ENCODE data around the gene CAPN12. TPM values are rescaled to one million over a fixed set of nuclear protein-coding genes. Genes with fewer than 3 reads are reported as not detected.

Gene CAPN12
- total and polyA plus RNA-seq, 4 donors: 2.0 to 17.8 (median 6.0) TPM

DNA sequence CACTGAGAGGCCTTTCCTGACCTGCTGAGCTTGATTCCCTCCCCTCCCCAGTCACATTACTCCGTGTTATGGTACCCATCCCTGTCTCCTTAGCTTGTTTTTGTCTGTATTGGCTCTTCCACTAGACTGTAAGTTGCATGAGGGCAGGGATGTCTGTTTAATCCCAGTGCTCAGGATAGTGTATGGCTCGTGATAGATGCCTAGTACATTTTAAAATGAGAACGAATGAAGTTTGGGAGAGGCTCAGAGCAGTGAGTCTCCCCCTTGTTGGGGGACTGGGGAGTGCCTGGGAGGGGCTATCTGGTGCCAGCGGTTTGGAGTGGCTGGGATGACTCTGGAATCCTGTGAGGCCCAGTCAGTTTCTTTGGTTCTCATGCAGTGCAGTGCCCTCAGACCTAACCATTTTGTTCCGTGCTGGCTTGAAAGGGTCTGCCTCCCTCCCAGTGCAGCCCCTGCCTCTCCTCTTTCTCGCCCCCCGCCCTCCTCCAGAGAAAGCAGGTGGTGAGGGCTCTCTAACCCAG lies 61.3 kb downstream of the CAPN12 start:
- DNase-seq (no peak), ATAC-seq (ENCODE audit: insufficient read depth, low FRiP score) (no peak)
- no peaks in the 10 kb centered on the region for H3K9me3 ChIP-seq (ENCODE audit: control insufficient read depth in 4 of 4, insufficient read depth in 3 of 4, low read length in 3 of 4)
- no peak overlapping the region for H3K4me3 ChIP-seq
- no peaks in the 10 kb centered on the region for H3K27me3 ChIP-seq (ENCODE audit: control insufficient read depth in 3 of 3, insufficient read depth in 3 of 3, low read length in 2 of 3)
- H3K36me3 ChIP-seq (ENCODE audit: control insufficient read depth in 4 of 4, insufficient read depth in 4 of 4, low read length in 4 of 4): peaks cover 0 to 14% (median 2%) of the 10 kb centered on the region in 4 donors
- H3K27ac ChIP-seq (ENCODE audit: low read depth in 1 of 2, low read length in 1 of 2): peak overlapping the region; percentile 95 to 98
- peaks cover 5 to 60% (median 22%) of the 10 kb centered on the region in 5 donors for H3K4me1 ChIP-seq (ENCODE audit: control insufficient read depth in 5 of 5, insufficient read depth in 5 of 5, low read length in 5 of 5)
- no peak overlapping the region for H3K9ac ChIP-seq (ENCODE audit: insufficient read depth in 1 of 2, low read length in 2 of 2)
- WGBS, 2 donors: 79 to 89% methylated on average over 7 of the region's 7 CpGs
- TF ChIP-seq, protein P1, sequence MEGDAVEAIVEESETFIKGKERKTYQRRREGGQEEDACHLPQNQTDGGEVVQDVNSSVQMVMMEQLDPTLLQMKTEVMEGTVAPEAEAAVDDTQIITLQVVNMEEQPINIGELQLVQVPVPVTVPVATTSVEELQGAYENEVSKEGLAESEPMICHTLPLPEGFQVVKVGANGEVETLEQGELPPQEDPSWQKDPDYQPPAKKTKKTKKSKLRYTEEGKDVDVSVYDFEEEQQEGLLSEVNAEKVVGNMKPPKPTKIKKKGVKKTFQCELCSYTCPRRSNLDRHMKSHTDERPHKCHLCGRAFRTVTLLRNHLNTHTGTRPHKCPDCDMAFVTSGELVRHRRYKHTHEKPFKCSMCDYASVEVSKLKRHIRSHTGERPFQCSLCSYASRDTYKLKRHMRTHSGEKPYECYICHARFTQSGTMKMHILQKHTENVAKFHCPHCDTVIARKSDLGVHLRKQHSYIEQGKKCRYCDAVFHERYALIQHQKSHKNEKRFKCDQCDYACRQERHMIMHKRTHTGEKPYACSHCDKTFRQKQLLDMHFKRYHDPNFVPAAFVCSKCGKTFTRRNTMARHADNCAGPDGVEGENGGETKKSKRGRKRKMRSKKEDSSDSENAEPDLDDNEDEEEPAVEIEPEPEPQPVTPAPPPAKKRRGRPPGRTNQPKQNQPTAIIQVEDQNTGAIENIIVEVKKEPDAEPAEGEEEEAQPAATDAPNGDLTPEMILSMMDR (IDR thresholded peaks at IDR 0.05; ENCODE audit: control extremely low read depth, extremely low read depth): no peak

GRCh38 chr19:38682195-38682867 lies 61.9 kb downstream of the CAPN12 start:
- Histone ChIP-seq H3K36me3 (ENCODE audit: control insufficient read depth in 4 of 4, insufficient read depth in 4 of 4, low read length in 4 of 4) (peaks cover 0 to 16% (median 2%) of the 10 kb centered on the region in 4 donors), H3K4me3 (no peak overlapping the region), H3K27ac (ENCODE audit: low read depth in 1 of 2, low read length in 1 of 2) (peak overlapping the region; percentile 95 to 98), H3K9ac (ENCODE audit: insufficient read depth in 1 of 2, low read length in 2 of 2) (no peak overlapping the region), H3K9me3 (ENCODE audit: control insufficient read depth in 4 of 4, insufficient read depth in 3 of 4, low read length in 3 of 4) (no peaks in the 10 kb centered on the region), H3K27me3 (ENCODE audit: control insufficient read depth in 3 of 3, insufficient read depth in 3 of 3, low read length in 2 of 3) (no peaks in the 10 kb centered on the region), H3K4me1 (ENCODE audit: control insufficient read depth in 5 of 5, insufficient read depth in 5 of 5, low read length in 5 of 5) (peaks cover 5 to 63% (median 22%) of the 10 kb centered on the region in 5 donors)
- ATAC-seq (ENCODE audit: insufficient read depth, low FRiP score) (no peak), DNase-seq (no peak)
- TF ChIP-seq, protein P1 (IDR thresholded peaks at IDR 0.05; ENCODE audit: control extremely low read depth, extremely low read depth): no peak
- 72 to 87% methylated on average over 11 of the region's 11 CpGs for WGBS, 2 donors

Other genes with a start within 250 kb of the CAPN12 start
- gene MAP4K1, start 126.5 kb downstream of the CAPN12 start, total RNA-seq: 1 to 10 TPM; 4.0 to 9.8 TPM
- 10 to 100 TPM in 1 of 2 donors, 1 to 10 TPM in 1; 7.0 to 13.1 TPM for gene MAP4K1, start 126.5 kb downstream of the CAPN12 start, polyA plus RNA-seq
- gene EIF3K, start 125.3 kb downstream of the CAPN12 start, total RNA-seq: 100 to 1,000 TPM; 142 to 243 TPM
- gene EIF3K, start 125.3 kb downstream of the CAPN12 start, polyA plus RNA-seq: 100 to 1,000 TPM; 266 to 344 TPM
- 100 to 1,000 TPM; 339 to 552 TPM for gene ACTN4, start 96.8 kb downstream of the CAPN12 start, total RNA-seq
- 100 to 1,000 TPM; 229 to 394 TPM for gene ACTN4, start 96.8 kb downstream of the CAPN12 start, polyA plus RNA-seq
- gene LGALS7, start 29.0 kb upstream of the CAPN12 start, total RNA-seq: 1 to 10 TPM in 1 of 2 donors, not detected in 1; 2.4 TPM
- gene LGALS7, start 29.0 kb upstream of the CAPN12 start, polyA plus RNA-seq: 1 to 10 TPM; 4.9 to 5.0 TPM
- 1 to 10 TPM in 1 of 2 donors, not detected in 1; 2.3 TPM for gene LGALS7B, start 44.7 kb upstream of the CAPN12 start, total RNA-seq
- gene LGALS7B, start 44.7 kb upstream of the CAPN12 start, polyA plus RNA-seq: 10 to 100 TPM; 12.2 to 16.3 TPM
- 1 to 10 TPM; 1.7 to 3.5 TPM for gene LGALS4, start 68.5 kb upstream of the CAPN12 start, total RNA-seq
- gene LGALS4, start 68.5 kb upstream of the CAPN12 start, polyA plus RNA-seq: 1 to 10 TPM in 1 of 2 donors, under 1 TPM in 1; 0.39 to 4.1 TPM
- 100 to 1,000 TPM in 1 of 2 donors, 10 to 100 TPM in 1; 57.3 to 205 TPM for gene ECH1, start 87.3 kb upstream of the CAPN12 start, total RNA-seq
- gene ECH1, start 87.3 kb upstream of the CAPN12 start, polyA plus RNA-seq: 100 to 1,000 TPM; 202 to 274 TPM
- gene HNRNPL, start 105.5 kb upstream of the CAPN12 start, total RNA-seq: 100 to 1,000 TPM; 233 to 298 TPM
- gene HNRNPL, start 105.5 kb upstream of the CAPN12 start, polyA plus RNA-seq: 100 to 1,000 TPM; 169 to 185 TPM
- 10 to 100 TPM in 1 of 2 donors, 1 to 10 TPM in 1; 7.0 to 17.0 TPM for gene RINL, start 133.8 kb upstream of the CAPN12 start, total RNA-seq
- gene RINL, start 133.8 kb upstream of the CAPN12 start, polyA plus RNA-seq: 10 to 100 TPM; 13.8 to 24.0 TPM
- 10 to 100 TPM; 50.4 to 54.8 TPM for gene SIRT2, start 155.1 kb upstream of the CAPN12 start, total RNA-seq
- gene SIRT2, start 155.1 kb upstream of the CAPN12 start, polyA plus RNA-seq: 10 to 100 TPM; 35.5 to 46.7 TPM
- gene NFKBIB, start 155.5 kb upstream of the CAPN12 start, total RNA-seq: 10 to 100 TPM; 12.8 to 37.3 TPM
- gene NFKBIB, start 155.5 kb upstream of the CAPN12 start, polyA plus RNA-seq: 10 to 100 TPM; 60.2 to 60.8 TPM
- under 1 TPM in 1 of 2 donors, not detected in 1; 0.46 TPM for gene CCER2, start 167.7 kb upstream of the CAPN12 start, total RNA-seq
- gene CCER2, start 167.7 kb upstream of the CAPN12 start, polyA plus RNA-seq: 1 to 10 TPM in 1 of 2 donors, under 1 TPM in 1; 0.19 to 1.2 TPM
- gene SARS2, start 186.3 kb upstream of the CAPN12 start, total RNA-seq: 10 to 100 TPM; 14.3 to 31.1 TPM
- 10 to 100 TPM; 17.6 to 34.6 TPM for gene SARS2, start 186.3 kb upstream of the CAPN12 start, polyA plus RNA-seq
- gene MRPS12, start 186.5 kb upstream of the CAPN12 start, total RNA-seq: 10 to 100 TPM; 10.7 to 45.6 TPM
- 10 to 100 TPM; 28.1 to 63.5 TPM for gene MRPS12, start 186.5 kb upstream of the CAPN12 start, polyA plus RNA-seq
- 10 to 100 TPM; 10.4 to 18.8 TPM for gene FBXO17, start 231.3 kb upstream of the CAPN12 start, total RNA-seq
- 1 to 10 TPM; 5.1 to 7.5 TPM for gene FBXO17, start 231.3 kb upstream of the CAPN12 start, polyA plus RNA-seq

Data from lung (tissue), 12 donors.